Gastroesophageal sphincter (tissue), 4 donors: ENCODE measurements around the gene DGKZ. TPM values are rescaled to one million over a fixed set of nuclear protein-coding genes. Genes with fewer than 3 reads are reported as not detected.

ENCODE experiments used
- ATAC-seq: fragments of 150-250 bp; one replicate; pipeline ENCODE4 v1.9.1; 2016; ENCODE audit warnings: mild to moderate bottlenecking, moderate library complexity
- H3K27ac ChIP-seq, 4 donors: fragments of 200-600 bp; sonication (generic) in 3 of 4; 1 replicate in 3 of 4; 2 replicates in 1 of 4; pipeline ENCODE4 v1.5.1; 2016 to 2019
- H3K27me3 ChIP-seq: fragments of 200-600 bp; sonication (generic); one replicate; pipeline ENCODE4 v1.5.1; 2019
- H3K36me3 ChIP-seq, 2 donors: fragments of 200-600 bp; sonication (generic); one replicate each; pipeline ENCODE4 v1.5.1; 2019; ENCODE audit warnings: control low read depth in 1 of 2
- H3K4me1 ChIP-seq, 3 donors: fragments of 200-600 bp; sonication (generic); 1 replicate in 2 of 3; 2 replicates in 1 of 3; pipeline ENCODE4 v1.5.1; 2016 to 2019; ENCODE audit warnings: control low read depth in 2 of 3
- H3K4me3 ChIP-seq, 2 donors: fragments of 200-600 bp; sonication (generic); one replicate each; pipeline ENCODE4 v1.5.1; 2019; ENCODE audit warnings: mild to moderate bottlenecking in 1 of 2, moderate library complexity in 1 of 2
- H3K9me3 ChIP-seq, 3 donors: fragments of 200-600 bp; sonication (generic); one replicate each; pipeline ENCODE4 v1.5.1; 2017 to 2019; ENCODE audit warnings: control low read depth in 2 of 3
- EP300 ChIP-seq: sonication (generic); formaldehyde crosslinking; IDR thresholded peaks from one replicate; pipeline ENCODE4 v1.6.1; 2017; ENCODE audit warnings: antibody characterized with exemption, mild to moderate bottlenecking
- POLR2A ChIP-seq, 2 donors: fragments of 450-650 bp; IDR thresholded peaks; one replicate each; pipeline ENCODE4 v1.6.1; 2017; ENCODE audit warnings: antibody characterized with exemption in 2 of 2, mild to moderate bottlenecking in 2 of 2, moderate library complexity in 1 of 2
- POLR2AphosphoS5 ChIP-seq: sonication (generic); formaldehyde crosslinking; IDR thresholded peaks from one replicate; pipeline ENCODE4 v1.6.1; 2017; ENCODE audit warnings: antibody characterized with exemption
- WGBS, 2 donors: methylation state at CpG; one replicate each; pipeline ENCODE4 v1.1.5; 2018; ENCODE audit warnings: low coverage in 1 of 2; 5-methylcytosine and 5-hydroxymethylcytosine counted together
- total RNA-seq, 4 donors: library from RNA; depleted of rRNA; stranded (reverse); fragments of >200 nt; gene quantifications; one replicate each; pipeline ENCODE4 v1.1.0, GENCODE V29; 2016
- TF ChIP-seq, protein P1 (sequence below), 4 experiments: fragments of 200-600 bp in 2 of 4; fragments of 450-650 bp in 2 of 4; sonication (generic) in 1 of 4; IDR thresholded peaks; one replicate each; pipeline ENCODE4 v1.5.1; 2017 to 2019; ENCODE audit warnings: antibody characterized with exemption in 4 of 4, mild to moderate bottlenecking in 2 of 4, moderate library complexity in 2 of 4

The DGKZ gene
- total RNA-seq, 4 donors from 2014 or later: 39.2 to 78.8 (median 46.5) TPM

DNA sequence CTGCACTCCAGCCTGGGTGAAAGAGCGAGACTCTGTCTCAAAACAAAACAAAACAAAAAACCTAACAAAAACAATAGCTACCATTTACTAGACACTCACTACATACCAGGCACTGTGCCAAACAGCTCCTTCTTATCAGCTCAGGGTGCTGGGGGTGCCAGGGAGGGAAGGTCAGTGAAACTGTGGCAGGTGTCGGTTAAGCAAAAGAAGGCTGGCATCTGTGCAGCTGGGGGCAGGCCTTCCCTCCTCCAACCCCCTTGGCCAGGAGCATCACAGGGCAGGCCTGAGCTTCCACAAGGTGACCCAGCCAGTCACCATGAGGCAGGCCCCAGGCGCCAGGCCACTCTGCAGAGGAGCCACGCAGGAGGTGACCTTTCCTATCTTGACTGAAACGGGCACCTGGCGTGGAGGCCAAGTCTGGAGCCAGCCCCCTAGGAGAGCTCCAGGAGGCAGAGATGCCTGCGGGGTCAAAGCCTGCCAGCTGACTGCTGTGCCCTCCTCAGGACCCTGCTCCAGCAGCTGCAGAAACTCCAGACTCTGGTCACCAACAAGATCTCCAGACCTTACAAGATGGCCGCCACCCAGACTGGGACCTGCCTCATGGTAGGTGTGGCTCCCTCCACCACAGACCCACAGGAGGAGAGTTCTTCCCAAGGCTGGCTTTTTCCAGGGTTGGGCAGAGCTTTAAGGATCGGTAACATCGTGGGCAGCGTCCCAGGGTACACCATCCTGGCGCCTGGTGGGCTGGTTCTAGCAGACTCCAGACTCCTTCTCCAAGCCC, 31.3 kb upstream of the DGKZ start:
- no peak for TF ChIP-seq POLR2A (IDR thresholded peaks at IDR 0.05)
- TF ChIP-seq, protein P1, sequence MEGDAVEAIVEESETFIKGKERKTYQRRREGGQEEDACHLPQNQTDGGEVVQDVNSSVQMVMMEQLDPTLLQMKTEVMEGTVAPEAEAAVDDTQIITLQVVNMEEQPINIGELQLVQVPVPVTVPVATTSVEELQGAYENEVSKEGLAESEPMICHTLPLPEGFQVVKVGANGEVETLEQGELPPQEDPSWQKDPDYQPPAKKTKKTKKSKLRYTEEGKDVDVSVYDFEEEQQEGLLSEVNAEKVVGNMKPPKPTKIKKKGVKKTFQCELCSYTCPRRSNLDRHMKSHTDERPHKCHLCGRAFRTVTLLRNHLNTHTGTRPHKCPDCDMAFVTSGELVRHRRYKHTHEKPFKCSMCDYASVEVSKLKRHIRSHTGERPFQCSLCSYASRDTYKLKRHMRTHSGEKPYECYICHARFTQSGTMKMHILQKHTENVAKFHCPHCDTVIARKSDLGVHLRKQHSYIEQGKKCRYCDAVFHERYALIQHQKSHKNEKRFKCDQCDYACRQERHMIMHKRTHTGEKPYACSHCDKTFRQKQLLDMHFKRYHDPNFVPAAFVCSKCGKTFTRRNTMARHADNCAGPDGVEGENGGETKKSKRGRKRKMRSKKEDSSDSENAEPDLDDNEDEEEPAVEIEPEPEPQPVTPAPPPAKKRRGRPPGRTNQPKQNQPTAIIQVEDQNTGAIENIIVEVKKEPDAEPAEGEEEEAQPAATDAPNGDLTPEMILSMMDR (IDR thresholded peaks at IDR 0.05): no peak
- no peak for TF ChIP-seq EP300
- TF ChIP-seq POLR2AphosphoS5: no peak
- Histone ChIP-seq H3K27me3 (no peaks in the 10 kb centered on the region), H3K9me3 (no peaks in the 10 kb centered on the region), H3K27ac (no peak overlapping the region), H3K4me3 (no peak overlapping the region), H3K36me3 (peaks cover 0 to 11% of the 10 kb centered on the region in 2 donors), H3K4me1 (peaks cover 0 to 9% (median 0%) of the 10 kb centered on the region in 3 donors)
- WGBS, 2 donors: 80 to 92% methylated on average over 1 to 2 of the region's 12 CpGs
- ATAC-seq: no peak

DNA sequence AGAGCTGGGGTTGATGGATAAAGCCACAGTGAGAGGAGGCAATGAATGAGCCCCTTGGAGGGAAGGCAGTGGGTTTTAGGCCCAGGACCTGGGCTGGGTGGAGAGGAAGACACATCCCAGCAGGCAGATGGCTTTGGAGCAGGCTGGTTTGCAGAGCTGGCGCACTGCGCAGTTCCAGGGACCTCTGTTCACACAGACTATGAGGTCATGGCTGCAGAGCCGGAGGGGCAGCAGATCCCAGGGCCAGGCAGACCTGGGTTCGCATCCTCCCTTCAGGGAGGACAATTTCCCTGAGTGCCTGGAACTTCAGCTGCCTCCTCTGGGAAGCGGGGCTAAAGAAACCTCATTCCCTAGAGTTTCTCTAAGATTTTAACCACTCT, 28.2 kb upstream of the DGKZ start:
- Histone ChIP-seq H3K27ac (peak overlapping the region in 1 of 4 donors; percentile 6), H3K4me1 (peaks cover 0 to 9% (median 0%) of the 10 kb centered on the region in 3 donors), H3K9me3 (no peaks in the 10 kb centered on the region), H3K4me3 (no peak overlapping the region), H3K27me3 (no peaks in the 10 kb centered on the region), H3K36me3 (peaks cover 0 to 11% of the 10 kb centered on the region in 2 donors)
- no peak for TF ChIP-seq EP300
- TF ChIP-seq, protein P1 (IDR thresholded peaks at IDR 0.05): no peak
- no peak for TF ChIP-seq POLR2AphosphoS5
- no peak for TF ChIP-seq POLR2A (IDR thresholded peaks at IDR 0.05)
- 75 to 100% methylated on average over 2 of the region's 5 CpGs for WGBS, 2 donors
- no peak for ATAC-seq

DNA sequence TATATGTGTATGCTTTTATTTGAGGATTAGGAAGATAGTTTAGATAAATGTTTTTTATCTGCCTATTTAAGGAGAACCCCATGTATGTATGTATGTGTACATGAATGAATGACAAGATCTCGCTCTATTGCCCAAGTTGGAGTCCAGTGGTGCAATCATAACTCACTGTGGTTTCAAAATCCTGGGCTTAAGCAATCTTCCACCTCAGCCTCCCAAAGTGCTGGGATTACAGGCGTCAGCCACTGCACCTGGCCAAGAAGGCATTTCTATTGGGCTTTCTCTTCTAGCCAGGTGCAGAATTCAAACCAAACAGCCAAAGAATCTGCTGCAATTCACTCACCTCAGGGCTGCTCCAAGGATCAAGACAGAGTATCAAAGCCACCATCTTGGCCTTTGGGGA, 25.5 kb upstream of the DGKZ start:
- WGBS, 2 donors: 84% methylated on average over 2 of the region's 2 CpGs; no CpG with 5 or more reads in 1 of the 2 donors
- no peak for TF ChIP-seq EP300
- no peak for TF ChIP-seq POLR2AphosphoS5
- no peak for TF ChIP-seq POLR2A (IDR thresholded peaks at IDR 0.05)
- TF ChIP-seq, protein P1 (IDR thresholded peaks at IDR 0.05): no peak
- Histone ChIP-seq H3K4me3 (no peak overlapping the region), H3K4me1 (peaks cover 0 to 9% (median 0%) of the 10 kb centered on the region in 3 donors), H3K36me3 (peaks cover 0 to 11% of the 10 kb centered on the region in 2 donors), H3K9me3 (no peaks in the 10 kb centered on the region), H3K27me3 (no peaks in the 10 kb centered on the region), H3K27ac (no peak overlapping the region)
- ATAC-seq: no peak

DNA sequence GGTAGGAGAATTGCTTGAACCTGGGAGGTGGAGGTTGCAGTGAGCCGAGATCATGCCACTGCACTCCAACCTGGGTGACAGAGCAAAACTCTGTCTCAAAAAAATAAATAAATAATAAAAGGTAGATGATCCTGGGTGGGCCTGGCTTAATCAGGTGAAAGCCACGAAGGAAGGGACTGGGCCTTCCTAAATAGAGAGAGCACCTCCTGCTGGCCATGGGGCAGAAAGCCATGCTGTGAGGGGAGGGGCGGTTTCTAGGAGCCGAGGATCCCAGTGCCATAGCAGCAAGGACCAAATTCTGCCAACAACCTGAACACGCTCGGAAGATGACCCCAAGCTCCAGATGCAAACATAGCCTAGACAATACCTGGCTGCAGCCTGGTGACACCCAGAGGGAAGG, 24.5 kb upstream of the DGKZ start:
- no peak for ATAC-seq
- TF ChIP-seq, protein P1 (IDR thresholded peaks at IDR 0.05): no peak
- no peak for TF ChIP-seq POLR2AphosphoS5
- TF ChIP-seq POLR2A (IDR thresholded peaks at IDR 0.05): no peak
- TF ChIP-seq EP300: no peak
- 60% methylated on average over 4 of the region's 6 CpGs; no CpG with 5 or more reads in 1 of the 2 donors for WGBS, 2 donors

More for the DNA sequence above, 24.5 kb upstream of the DGKZ start:
- H3K36me3 ChIP-seq: peaks cover 0 to 7% of the 10 kb centered on the region in 2 donors
- H3K4me3 ChIP-seq: no peak overlapping the region
- no peaks in the 10 kb centered on the region for H3K27me3 ChIP-seq
- peaks cover 0 to 9% (median 0%) of the 10 kb centered on the region in 3 donors for H3K4me1 ChIP-seq
- H3K9me3 ChIP-seq: no peaks in the 10 kb centered on the region
- H3K27ac ChIP-seq: no peak overlapping the region
